Measurements from ENCODE around the gene CHP1.

DNA sequence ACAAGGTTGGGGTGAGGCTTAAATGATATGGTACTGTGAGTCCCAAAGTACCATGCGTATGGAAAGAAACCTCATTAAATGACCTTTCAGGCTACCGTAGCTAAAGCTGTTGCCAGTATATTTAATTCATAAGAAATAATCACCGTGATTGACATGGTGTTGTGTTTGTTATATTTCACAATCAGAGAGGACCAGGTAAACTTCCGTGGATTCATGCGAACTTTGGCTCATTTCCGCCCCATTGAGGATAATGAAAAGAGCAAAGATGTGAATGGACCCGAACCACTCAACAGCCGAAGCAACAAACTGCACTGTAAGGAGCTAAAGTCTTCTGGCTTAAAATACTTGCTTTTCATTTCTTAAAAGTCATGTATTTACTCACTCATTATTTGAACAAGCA lies 31.5 kb downstream of the CHP1 start:
- TF ChIP-seq EZH2 (IDR thresholded peaks at IDR 0.05) (no peak), EZH2phosphoT487 (IDR thresholded peaks at IDR 0.05) (no peak)
- TF ChIP-seq, protein P1, sequence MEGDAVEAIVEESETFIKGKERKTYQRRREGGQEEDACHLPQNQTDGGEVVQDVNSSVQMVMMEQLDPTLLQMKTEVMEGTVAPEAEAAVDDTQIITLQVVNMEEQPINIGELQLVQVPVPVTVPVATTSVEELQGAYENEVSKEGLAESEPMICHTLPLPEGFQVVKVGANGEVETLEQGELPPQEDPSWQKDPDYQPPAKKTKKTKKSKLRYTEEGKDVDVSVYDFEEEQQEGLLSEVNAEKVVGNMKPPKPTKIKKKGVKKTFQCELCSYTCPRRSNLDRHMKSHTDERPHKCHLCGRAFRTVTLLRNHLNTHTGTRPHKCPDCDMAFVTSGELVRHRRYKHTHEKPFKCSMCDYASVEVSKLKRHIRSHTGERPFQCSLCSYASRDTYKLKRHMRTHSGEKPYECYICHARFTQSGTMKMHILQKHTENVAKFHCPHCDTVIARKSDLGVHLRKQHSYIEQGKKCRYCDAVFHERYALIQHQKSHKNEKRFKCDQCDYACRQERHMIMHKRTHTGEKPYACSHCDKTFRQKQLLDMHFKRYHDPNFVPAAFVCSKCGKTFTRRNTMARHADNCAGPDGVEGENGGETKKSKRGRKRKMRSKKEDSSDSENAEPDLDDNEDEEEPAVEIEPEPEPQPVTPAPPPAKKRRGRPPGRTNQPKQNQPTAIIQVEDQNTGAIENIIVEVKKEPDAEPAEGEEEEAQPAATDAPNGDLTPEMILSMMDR (IDR thresholded peaks at IDR 0.05), result no peak

Data from neural progenitor cell (in vitro differentiated cells).